Measurements from ENCODE around the gene SWT1. TPM values are rescaled to one million over a fixed set of nuclear protein-coding genes. Genes with fewer than 3 reads are reported as not detected.

The SWT1 gene, protein sequence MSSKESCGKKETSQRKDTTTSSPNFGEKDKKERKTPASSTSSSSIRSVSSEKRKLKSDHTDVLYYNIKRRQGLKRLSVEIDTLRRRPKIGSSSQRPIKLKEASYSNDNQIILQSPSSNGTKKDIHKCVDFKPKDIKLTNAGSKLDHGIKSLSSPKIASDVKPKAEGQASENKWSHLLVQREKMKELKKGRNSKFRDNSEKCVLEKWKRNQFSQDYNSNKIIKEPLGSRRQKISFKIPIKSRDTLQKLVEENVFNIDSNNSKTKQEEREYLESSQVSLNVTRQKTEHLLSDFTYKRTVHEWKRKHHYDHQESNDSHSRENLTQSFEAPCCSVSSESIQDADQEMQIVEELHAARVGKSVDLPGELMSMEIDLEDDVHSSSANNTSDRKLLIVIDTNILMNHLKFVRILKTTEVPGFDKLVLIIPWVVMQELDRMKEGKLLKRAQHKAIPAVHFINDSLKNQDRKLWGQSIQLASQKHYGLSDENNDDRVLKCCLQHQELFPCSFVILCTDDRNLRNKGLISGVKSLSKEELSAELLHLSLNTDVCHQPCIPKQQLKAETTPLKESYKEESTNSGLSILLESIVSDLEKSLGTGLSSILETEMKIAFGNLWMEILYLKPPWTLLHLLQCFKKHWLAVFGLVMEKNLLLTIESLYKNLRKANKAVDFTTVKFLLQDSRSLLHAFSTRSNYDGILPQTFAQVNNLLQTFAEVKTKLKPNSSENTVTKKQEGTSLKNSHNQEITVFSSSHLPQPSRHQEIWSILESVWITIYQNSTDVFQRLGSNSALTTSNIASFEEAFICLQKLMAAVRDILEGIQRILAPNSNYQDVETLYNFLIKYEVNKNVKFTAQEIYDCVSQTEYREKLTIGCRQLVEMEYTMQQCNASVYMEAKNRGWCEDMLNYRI
- 3.1 and 4.0 TPM in 2 replicates for total RNA-seq

DNA sequence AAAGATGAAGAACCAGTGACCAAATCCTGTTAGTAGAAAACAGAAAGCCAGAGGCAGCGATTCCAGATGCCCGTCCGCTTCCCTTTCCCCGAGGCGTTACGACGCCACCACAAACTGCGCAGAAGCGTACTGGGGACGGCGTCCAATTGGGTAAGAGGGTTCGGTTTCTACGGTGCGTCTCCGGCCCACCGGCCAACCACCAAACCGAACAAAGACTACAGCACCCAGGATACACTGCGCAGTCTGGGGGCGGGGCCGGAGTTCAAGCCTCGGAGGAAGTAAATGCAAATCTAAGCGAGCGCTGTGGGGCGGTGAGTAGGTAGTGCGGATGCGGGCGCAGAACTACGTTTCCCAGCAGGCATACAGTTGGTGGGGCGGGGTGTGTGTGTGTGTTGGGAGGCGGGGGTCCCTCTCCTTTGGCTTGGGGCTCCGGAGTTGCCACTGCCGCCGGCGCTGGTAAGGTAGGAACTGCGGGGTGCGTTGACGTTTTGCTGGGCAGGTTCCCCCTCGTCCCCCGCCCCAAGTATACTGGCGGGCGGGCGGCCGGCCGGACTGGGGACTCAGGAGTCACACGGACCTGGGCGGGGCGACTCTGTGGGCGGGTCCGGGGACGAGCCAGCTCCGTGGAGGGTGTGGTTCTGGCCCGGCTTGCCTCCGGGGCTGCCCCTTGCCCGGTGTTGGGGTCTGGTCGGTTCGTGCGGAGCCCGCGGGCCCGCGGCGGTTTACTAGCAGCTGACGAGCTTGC is at the start of gene SWT1, which contains the start of gene TRMT1L:
Gene SWT1, plus strand, starts transcription at position 314 of the 745 bp plus-strand sequence. CDS start 3,675 bp downstream, outside the sequence.
Gene TRMT1L, minus strand, starts transcription at position 100 of the 745 bp plus-strand sequence. CDS start 241 bp downstream, outside the sequence.
- peak; percentile 98 to 100 for DNase-seq (ENCODE audit: low read depth in 2 of 2)

DNA sequence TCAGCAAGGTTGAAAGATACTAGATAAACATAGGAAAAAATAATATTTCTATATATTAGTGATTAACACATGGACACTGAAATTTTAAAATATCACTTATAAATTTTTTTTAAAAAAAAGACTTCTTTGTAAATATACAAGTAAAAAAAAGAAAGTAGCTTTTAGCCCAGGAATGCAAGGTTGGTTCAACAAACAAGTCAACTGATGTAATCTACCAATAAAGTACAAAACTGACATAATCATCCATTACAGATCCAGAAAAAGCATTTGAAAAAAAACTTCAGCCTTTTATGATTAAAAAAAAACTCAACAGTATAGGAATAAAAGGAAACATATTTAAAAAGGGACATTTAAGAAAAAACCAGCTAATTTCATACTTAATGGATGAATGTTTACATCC is 48.6 kb upstream of the SWT1 start:
- DNase-seq (ENCODE audit: low read depth in 2 of 2), result no peak

DNA sequence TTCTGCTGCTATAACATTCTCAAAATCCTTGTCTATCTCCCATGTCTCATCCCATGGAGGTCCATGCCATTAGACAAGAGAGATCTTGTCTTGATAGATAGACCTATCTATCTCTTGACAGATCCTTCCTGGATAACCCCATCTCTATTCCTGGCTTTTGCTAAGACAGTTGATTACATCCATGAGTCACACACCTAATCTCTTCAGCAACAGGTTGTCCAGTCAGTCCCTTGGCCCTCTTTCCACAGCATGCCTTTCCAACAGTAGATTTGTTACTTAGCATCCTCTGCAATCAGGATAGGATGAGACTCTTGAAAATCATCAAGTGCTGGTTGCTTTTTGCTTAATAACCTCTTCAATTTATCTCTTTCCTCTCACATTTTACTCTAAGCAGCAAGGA is 46.8 kb upstream of the SWT1 start:
- no peak for DNase-seq (ENCODE audit: low read depth in 2 of 2)

DNA sequence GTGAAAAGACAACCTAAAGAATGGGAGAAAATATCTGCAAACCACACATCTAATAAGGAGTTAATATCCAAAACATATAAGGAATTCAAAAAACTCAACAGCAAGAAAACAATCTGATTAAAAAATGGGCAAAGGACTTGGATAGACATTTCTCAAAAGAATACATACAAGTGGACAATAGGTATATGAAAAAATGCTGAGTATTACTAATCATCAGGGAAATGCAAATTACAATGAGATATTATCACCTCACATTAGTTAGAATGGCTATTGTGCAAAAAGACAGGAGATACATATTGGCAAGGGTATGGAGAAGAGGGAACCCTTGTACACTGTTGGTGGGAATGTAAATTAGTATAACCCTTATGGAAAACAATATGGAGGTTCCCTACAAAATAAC is 45.1 kb upstream of the SWT1 start:
- DNase-seq (ENCODE audit: low read depth in 2 of 2), result no peak

DNA sequence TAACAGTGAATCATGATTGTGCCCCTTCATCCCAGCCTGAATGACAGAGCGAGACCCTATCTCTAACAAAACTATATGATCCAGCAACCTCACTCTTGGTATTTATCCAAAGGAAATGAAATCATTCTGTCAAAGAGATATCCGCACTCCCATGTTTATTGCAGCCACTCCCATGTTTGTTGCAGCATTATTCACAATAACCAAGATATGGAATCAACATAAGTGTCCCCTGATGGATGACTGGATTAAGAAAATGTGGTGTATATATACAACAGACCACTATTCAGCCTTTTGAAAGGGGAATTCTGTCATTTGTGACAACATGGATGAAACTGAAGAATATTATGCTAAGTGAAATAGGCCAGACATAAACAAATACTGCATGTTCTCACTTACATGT is 44.6 kb upstream of the SWT1 start:
- peak in 1 of 2 donors; percentile 3 for DNase-seq (ENCODE audit: low read depth in 2 of 2)

DNA sequence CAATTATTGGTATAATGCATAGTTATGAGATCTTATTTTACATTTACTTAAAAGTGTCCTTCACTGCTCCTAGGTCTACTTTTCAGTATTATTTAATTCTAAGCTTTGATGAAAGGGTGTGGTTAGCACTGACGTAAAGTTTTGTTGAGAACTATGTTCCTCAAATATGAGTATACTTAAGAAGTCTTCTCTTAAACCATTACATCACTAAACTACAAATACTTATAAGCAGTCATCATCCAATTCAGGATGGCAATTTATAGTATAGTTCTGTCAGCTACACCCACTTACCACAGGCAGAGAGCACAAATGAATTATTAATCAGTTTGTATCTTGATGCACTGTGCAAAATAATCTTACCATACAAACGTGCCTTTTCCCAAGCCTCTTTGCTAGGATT is 27.3 kb upstream of the SWT1 start:
- no peak for DNase-seq (ENCODE audit: low read depth in 2 of 2)

DNA sequence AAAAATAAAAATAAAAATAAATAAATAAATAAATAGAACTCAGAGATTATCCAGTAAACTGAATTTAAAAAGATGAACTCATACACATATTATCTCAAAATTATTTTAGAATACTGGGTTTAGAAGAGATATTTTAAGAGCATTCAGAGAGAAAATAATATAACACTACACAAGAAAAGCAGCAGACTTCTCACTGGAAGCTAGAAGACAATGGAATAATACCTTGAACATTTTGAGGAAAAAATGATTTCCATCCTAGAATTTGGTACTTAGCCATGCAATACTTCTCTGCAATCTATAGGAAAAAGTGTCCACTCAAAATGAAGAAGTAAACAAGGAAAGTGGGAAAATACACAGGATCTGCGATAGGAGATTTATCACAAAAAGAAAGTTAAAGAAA is 24.4 kb upstream of the SWT1 start:
- no peak for DNase-seq (ENCODE audit: low read depth in 2 of 2)

DNA sequence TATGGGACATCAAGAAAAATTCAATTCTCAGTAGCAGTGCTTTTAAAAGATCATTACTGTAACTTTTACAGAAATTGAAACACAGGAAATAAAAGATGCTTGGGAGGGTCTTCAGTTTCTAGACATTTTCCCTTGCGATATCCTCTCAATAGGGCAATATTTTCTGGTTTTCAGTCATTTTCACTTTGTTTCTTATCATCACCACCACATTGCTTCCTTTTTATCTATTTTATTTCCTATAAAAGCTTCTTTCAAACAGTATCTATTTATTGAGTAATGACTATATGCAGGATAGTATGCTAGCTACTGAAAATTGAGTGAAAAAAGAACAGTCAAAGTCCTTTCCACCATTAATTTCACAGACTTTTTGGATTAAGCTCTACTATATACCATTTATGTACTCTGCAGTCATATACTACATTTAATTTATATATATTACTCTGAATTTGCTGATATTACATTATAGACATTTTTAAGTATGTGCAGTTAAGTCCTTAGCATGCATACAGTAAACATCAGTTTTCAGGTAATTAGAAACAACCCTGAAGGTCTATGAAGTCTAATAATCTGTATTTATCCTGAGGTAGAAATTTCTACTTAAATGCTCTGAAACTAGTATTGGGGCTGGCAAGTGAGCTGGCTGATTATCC is 18.9 kb upstream of the SWT1 start:
- no peak for DNase-seq (ENCODE audit: low read depth in 2 of 2)

DNA sequence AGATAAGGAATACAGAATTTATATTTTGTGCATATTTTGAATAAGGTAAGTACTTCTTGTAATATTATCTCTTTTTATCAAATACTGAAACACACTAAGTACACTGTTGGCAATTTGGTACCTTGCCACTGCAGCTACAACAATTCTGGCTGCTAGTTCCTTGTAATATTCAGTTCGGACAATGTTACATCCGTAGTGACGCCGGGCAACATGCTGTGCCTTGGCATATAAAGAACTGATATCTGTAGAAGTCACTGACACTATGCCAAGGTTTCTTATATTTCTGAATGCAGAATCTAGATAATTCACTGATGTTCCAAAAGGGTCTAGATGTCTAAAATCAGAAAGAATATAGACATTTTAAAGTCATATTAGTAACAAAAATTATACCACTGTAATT is 17.7 kb upstream of the SWT1 start:
- DNase-seq (ENCODE audit: low read depth in 2 of 2), result no peak

DNA sequence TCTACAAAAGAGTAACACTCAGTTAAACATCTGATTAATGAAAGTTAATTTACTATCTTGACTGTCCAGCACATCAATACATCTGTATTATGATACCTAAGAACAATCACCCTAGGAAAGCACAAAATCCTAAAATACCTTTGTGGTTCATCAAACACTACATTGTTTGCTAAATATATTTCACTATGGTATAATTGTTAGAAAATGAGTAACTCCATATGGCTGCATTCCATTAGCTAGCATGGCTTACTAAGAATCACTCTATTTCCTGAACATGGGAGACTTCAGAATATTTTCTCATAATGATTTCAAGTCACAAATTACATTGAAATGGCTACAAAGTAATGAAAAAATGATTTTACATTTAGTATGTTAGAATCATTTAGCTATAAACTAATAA is 12.7 kb upstream of the SWT1 start:
- peak in 1 of 2 donors; percentile 18 for DNase-seq (ENCODE audit: low read depth in 2 of 2)

DNA sequence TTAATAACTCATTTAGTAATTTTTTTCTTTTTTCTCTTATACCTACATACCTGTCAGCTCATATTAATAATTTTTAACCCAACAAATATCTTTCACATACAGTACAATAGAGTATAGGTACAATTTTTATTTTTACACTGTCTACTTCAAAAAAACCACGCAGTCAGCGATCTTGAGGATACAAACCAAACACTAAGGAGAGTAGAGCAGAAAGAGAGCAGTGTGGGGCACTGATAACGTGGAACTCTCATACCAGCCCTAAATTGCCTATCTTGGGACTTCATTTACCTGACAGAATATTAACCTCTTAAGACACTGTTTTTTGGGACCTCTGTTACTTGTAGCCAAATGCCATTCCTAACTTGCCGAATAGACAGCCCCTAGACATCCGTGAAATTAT is 5.8 kb upstream of the SWT1 start:
- DNase-seq (ENCODE audit: low read depth in 2 of 2), result no peak

DNA sequence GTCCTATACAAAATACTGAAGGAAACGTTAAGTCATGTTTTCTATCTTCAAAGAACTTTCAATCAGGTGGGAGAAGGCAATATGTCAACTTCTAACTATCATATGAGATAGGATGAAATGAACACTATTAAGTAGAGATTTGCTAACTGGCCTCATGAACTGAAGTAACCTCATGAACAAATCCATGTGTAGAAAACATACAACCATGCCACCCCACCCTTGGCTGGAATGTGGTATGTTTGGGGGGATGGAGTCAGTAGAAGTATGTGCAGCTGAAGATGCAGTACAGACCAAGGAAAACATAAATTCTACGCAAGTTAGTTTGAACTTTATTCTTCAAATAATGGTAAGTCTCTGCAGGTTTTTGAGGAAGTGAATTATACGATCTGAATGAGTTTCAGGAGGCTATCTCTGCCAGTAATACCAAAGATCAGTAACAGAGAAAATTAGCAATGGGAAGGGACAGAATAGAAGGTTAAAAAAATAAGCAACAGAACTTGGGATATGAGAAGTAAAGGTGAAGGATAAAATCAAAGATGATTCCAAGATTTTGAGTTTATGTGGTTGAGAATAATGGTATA is 4.7 kb upstream of the SWT1 start:
- no peak for DNase-seq (ENCODE audit: low read depth in 2 of 2)

DNA sequence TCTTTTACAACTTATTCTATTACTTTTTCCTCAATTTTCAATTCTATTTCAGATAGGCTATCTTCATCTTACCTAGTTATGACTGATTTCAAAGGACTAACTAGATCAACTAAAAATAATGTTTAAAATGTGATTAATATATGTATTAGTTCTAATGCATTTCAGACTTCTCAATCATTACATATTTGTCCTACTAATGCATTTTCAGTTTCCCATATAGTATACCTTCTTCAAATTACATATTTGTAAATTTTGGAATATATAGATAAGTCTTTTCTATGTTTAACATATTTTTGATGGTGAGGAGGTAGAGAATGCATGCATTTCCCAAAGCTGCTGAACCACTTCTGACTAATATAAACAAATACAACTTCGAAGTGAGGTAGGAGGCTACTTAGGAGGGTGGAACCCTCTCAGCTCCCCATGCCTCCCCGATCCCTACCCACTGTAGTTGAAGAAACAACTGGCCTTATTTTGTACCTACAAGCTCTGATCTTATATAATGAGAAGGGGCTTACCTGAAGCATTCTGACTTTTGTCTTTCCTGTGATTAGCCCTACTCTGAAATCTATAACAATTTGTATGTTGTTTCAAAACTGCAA is 2.0 kb upstream of the SWT1 start:
- no peak for DNase-seq (ENCODE audit: low read depth in 2 of 2)

DNA sequence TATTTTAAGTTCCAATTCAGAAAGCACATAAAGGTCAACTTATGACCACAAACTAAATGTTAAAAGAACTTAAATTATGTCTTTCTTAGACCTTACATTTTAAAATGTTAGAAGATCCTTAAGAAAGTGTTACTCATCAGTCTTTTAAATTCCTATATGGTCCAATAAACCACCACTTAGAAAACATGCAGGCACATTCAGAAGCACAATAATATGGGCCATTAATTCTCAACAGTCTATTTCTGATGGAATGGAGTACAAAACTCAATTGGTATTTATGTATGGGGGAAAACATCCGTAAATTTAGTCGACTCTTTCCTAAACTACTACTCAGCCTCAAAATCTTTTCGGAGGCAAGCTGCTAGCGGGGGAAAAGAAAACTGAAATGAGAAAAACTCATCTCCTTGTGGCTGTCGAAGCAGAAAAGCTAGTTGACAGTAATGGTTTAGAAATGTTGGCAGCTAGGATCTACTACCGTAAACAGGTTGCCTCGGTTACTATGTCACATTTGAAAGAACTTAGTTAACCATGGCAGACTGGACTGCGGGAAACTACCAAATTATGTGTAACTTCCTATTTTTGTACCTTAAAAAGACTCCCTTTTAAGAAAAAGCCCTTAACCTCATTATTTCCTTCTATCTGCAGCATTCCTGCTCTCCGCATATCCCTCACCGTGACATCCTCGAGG is 1.2 kb upstream of the SWT1 start:
- DNase-seq (ENCODE audit: low read depth in 2 of 2), result peak in 1 of 2 donors; percentile 28

DNA sequence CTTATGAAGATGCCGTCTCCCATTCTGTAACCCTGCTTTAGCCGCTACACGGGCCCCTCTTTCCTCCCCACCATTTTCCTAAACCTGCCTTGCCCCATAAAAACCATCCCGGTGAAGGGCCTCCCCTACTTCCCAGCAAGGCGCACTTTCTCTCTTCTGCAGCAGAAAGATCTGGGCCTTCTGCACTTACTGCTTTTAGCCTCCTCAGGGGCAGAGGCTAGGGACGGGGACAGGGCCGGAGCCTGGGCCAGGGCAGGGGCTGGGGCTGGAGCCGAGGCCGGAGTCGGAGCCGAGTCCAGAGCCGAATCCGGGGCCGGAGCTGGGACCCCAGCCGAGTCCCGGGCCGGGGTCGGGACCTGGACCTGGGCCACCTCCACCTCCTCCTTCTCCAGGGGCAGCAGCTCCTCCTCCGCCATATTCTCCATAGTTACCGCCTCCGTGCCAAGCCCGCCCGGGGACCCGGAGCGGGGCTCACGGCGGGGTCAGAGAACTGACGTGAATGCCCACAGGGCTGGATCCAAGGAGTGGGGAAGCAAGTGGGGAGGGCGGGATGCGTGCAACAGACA is 596 bp upstream of the SWT1 start:
- DNase-seq (ENCODE audit: low read depth in 2 of 2), result no peak

DNA sequence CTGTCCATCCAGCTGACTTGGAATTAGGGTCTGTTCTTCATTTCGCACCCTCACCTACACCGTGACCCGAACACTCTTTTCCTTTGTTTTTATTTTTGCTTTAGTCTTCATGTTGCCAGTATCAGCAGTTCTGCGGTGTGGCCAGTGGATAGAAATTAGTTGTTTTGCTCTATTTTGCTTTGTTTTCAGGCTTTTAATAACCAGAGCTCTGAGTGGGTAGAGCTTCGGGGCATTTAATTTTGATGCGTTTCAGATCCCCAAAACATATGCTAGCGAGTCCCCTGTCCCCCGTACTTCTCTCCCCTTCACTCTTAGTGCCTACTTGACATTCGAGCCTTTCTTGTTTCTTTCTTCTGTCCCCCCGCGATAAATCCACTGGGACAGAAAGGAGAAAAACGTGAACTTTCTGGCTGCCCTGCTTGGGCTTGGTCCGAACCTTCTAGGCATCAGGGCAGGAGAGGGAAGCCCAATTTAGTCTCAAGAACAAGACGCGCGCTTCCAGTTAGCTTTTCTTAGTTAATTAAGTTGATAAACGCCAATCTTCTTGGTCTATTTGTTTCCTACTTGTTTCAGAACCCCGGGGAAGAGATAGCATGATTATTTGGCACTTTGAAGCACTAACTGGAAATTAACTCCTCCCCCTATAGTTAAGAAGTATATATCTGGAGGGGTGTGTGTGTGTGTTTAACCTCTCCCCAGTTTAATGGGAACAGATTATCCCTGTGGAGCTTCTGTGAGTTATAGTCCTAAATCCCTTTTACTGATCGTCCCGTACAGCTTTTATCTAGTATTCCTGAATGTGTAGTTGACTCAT is 839 bp downstream of the SWT1 start:
- peak in 1 of 2 donors; percentile 19 for DNase-seq (ENCODE audit: low read depth in 2 of 2)

DNA sequence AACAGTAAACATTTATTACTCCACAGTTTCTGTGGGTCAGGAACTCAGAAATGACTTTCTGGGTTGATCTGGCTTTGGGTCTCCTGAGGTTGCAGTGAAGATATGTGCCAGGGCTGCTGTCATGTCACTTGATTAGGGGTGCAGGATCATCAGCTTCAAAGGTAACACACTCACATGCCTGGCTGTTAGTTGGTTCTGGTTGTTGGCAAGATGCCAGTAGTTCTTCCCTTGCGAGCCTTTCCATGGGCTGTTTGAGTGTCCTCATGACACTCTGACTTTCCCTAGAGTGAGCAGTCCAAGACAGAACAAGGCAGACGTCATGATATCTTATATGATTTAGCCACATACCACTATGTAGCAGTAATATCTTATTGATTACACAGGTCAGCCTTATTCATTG is 1.8 kb downstream of the SWT1 start:
- DNase-seq (ENCODE audit: low read depth in 2 of 2), result peak in 1 of 2 donors; percentile 8

DNA sequence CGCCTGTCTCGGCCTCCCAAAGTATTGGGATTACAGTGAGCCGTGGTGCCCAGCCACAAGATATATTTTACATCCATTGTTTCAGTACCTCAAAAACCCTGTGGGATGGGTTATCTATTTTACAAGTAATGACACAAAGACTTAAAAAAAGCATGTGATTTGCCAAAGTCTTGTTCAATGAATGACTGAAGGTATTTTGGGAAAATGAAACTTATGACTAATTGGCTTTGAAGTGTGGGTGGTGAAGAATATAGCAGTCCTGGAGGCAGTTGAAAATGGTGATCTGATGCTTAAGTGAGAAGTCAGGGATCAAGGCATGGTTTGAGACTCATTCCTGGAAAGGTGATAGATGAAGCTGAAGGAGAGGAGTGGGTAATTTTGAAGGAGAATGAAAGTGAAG is 3.0 kb downstream of the SWT1 start:
- no peak for DNase-seq (ENCODE audit: low read depth in 2 of 2)

DNA sequence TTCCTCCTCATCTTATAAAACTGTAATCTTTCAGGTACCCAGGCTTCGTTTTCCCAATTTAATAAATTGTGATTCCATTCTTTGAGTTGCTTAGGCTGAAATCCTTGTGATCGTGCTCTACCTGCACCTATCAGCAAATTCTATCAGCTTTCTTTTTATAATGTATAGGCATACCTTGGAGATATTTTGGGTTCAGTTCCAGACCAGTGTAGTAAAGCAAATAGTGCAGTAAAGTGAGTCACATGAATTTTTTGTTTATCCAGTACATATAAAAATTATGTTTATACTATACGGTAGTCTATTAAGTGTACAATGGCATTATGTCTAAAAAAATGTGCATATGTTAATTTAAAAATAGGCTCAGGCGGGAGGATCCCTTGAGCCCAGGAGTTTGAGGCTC is 5.5 kb downstream of the SWT1 start:
- DNase-seq (ENCODE audit: low read depth in 2 of 2), result no peak
